Naive B cell (primary cell): Measurements from ENCODE around the gene NFE2L3. TPM values are rescaled to one million over a fixed set of nuclear protein-coding genes. Genes with fewer than 3 reads are reported as not detected.
"Not testable (repeated sequence)": the region's sequence is repeated elsewhere in the genome, so short reads cannot be mapped to it uniquely, and the experiment has no call there.

ENCODE experiments used
- ATAC-seq, 2 donors: fragments of 150-1000 bp; cut with Tn5 transposase; 2 replicates each; pipeline ENCODE4 v1.10.0; 2021; ENCODE audit warnings: low read depth in 2 of 2, mild to moderate bottlenecking in 2 of 2, moderate library complexity in 2 of 2
- DNase-seq: peaks from one replicate; pipeline ENCODE4 v3.0.0; 2022
- H3K27ac Mint-ChIP-seq, 6 donors: one replicate each; pipeline ENCODE4 v1.8.0; 2020 to 2022; ENCODE audit warnings: mild to moderate bottlenecking in 6 of 6, mixed read lengths in 6 of 6, moderate library complexity in 5 of 6, inconsistent platforms in 2 of 6
- H3K27me3 Mint-ChIP-seq, 3 donors: one replicate each; pipeline ENCODE4 v1.8.0; 2021 to 2022; ENCODE audit warnings: mixed read lengths in 3 of 3, mild to moderate bottlenecking in 1 of 3
- H3K36me3 Mint-ChIP-seq, 2 donors: one replicate each; pipeline ENCODE4 v1.8.0; 2020 to 2022; ENCODE audit warnings: mixed read lengths in 2 of 2, inconsistent platforms in 1 of 2, mild to moderate bottlenecking in 1 of 2
- H3K4me1 Mint-ChIP-seq, 3 donors: one replicate each; pipeline ENCODE4 v1.8.0; 2020 to 2022; ENCODE audit warnings: mixed read lengths in 3 of 3, inconsistent platforms in 1 of 3, mild to moderate bottlenecking in 1 of 3, moderate library complexity in 1 of 3
- H3K4me3 Mint-ChIP-seq, 8 donors: one replicate each; pipeline ENCODE4 v1.8.0; 2020 to 2022; ENCODE audit warnings: mild to moderate bottlenecking in 8 of 8, mixed read lengths in 8 of 8, moderate library complexity in 8 of 8, inconsistent platforms in 2 of 8
- H3K9me3 Mint-ChIP-seq, 7 donors: one replicate each; pipeline ENCODE4 v1.8.0; 2020 to 2022; ENCODE audit warnings: mixed read lengths in 7 of 7, mild to moderate bottlenecking in 5 of 7, inconsistent platforms in 2 of 7, moderate library complexity in 1 of 7
- polyA plus RNA-seq, 6 donors: library from polyadenylated mRNA; unstranded; fragments of 300-500 nt; fragmentation: Illumina TruSeq; gene quantifications; one replicate each; pipeline ENCODE4 v1.2.3, GENCODE V29; 2021; ENCODE audit warnings: low read depth in 6 of 6

NFE2L3 gene
- polyA plus RNA-seq, 6 donors from 2014 or later = 0.93 to 4.1 (median 2.4) TPM

- H3K27me3 Mint-ChIP-seq, H3K4me1 Mint-ChIP-seq: not testable (repeated sequence)
These were observed 11.8 kb downstream of the NFE2L3 start for GRCh38 chr7:26163804-26164203.

GRCh38 chr7:26165950-26166683, 14.1 kb downstream of the NFE2L3 start:
- DNase-seq (no peak), ATAC-seq (no peak)
- H3K4me1 Mint-ChIP-seq = peaks cover 0 to 6% (median 3%) of the 10 kb centered on the region in 3 donors
- H3K4me3 Mint-ChIP-seq = no peak overlapping the region
- no peak overlapping the region for H3K27ac Mint-ChIP-seq
- H3K9me3 Mint-ChIP-seq = peaks cover 0 to 8% (median 0%) of the 10 kb centered on the region in 7 donors
- peaks cover 0 to 5% of the 10 kb centered on the region in 2 donors for H3K36me3 Mint-ChIP-seq
- H3K27me3 Mint-ChIP-seq = no peaks in the 10 kb centered on the region

More at GRCh38 chr7:26163804-26164203, 11.8 kb downstream of the NFE2L3 start:
- not testable (repeated sequence) for H3K4me3 Mint-ChIP-seq, H3K36me3 Mint-ChIP-seq, H3K27ac Mint-ChIP-seq, DNase-seq, ATAC-seq, H3K9me3 Mint-ChIP-seq

GRCh38 chr7:26166684-26167266, 14.8 kb downstream of the NFE2L3 start:
- Mint-ChIP-seq H3K4me1 (peaks cover 0 to 6% (median 3%) of the 10 kb centered on the region in 3 donors), H3K36me3 (peaks cover 0 to 5% of the 10 kb centered on the region in 2 donors)
- DNase-seq = no peak

GRCh38 chr7:26167303-26167934, 15.4 kb downstream of the NFE2L3 start:
- H3K4me3 Mint-ChIP-seq = no peak overlapping the region
- no peak for ATAC-seq

More at GRCh38 chr7:26166684-26167266, 14.8 kb downstream of the NFE2L3 start:
- Mint-ChIP-seq H3K9me3 (peaks cover 0 to 8% (median 0%) of the 10 kb centered on the region in 7 donors), H3K4me3 (no peak overlapping the region), H3K27ac (peak overlapping the region in 1 of 6 donors; percentile 60), H3K27me3 (no peaks in the 10 kb centered on the region)
- ATAC-seq = no peak

GRCh38 chr7:26168458-26169023, 16.5 kb downstream of the NFE2L3 start:
- no peaks in the 10 kb centered on the region for H3K27me3 Mint-ChIP-seq
- H3K9me3 Mint-ChIP-seq = peaks cover 0 to 8% (median 0%) of the 10 kb centered on the region in 7 donors
- H3K27ac Mint-ChIP-seq = no peak overlapping the region
- H3K36me3 Mint-ChIP-seq = peaks cover 1 to 5% of the 10 kb centered on the region in 2 donors
- no peak for DNase-seq
- peaks cover 0 to 6% (median 3%) of the 10 kb centered on the region in 3 donors for H3K4me1 Mint-ChIP-seq
- ATAC-seq = no peak
- H3K4me3 Mint-ChIP-seq = peak overlapping the region in 1 of 8 donors; percentile 9

More at GRCh38 chr7:26167303-26167934, 15.4 kb downstream of the NFE2L3 start:
- peak overlapping the region in 1 of 6 donors; percentile 60 for H3K27ac Mint-ChIP-seq
- DNase-seq = no peak
- H3K4me1 Mint-ChIP-seq = peaks cover 0 to 6% (median 3%) of the 10 kb centered on the region in 3 donors
- peaks cover 0 to 5% of the 10 kb centered on the region in 2 donors for H3K36me3 Mint-ChIP-seq
- peaks cover 0 to 8% (median 0%) of the 10 kb centered on the region in 7 donors for H3K9me3 Mint-ChIP-seq
- no peaks in the 10 kb centered on the region for H3K27me3 Mint-ChIP-seq

GRCh38 chr7:26169271-26169670, 17.3 kb downstream of the NFE2L3 start:
- ATAC-seq = no peak
- Mint-ChIP-seq H3K4me1 (peaks cover 3 to 6% (median 6%) of the 10 kb centered on the region in 3 donors), H3K9me3 (peaks cover 0 to 3% (median 0%) of the 10 kb centered on the region in 7 donors), H3K27ac (no peak overlapping the region), H3K4me3 (no peak overlapping the region), H3K36me3 (peaks cover 8 to 9% of the 10 kb centered on the region in 2 donors), H3K27me3 (no peaks in the 10 kb centered on the region)
- no peak for DNase-seq

GRCh38 chr7:26170663-26171062, 18.7 kb downstream of the NFE2L3 start:
- H3K9me3 Mint-ChIP-seq = no peaks in the 10 kb centered on the region
- no peak for ATAC-seq
- H3K27me3 Mint-ChIP-seq = no peaks in the 10 kb centered on the region
- H3K4me1 Mint-ChIP-seq = peaks cover 3 to 8% (median 6%) of the 10 kb centered on the region in 3 donors
- H3K4me3 Mint-ChIP-seq = no peak overlapping the region
- no peak for DNase-seq
- no peak overlapping the region for H3K27ac Mint-ChIP-seq
- H3K36me3 Mint-ChIP-seq = peaks cover 8 to 9% of the 10 kb centered on the region in 2 donors

- DNase-seq = no peak
- no peak overlapping the region for H3K27ac Mint-ChIP-seq
- peaks cover 3 to 8% (median 6%) of the 10 kb centered on the region in 3 donors for H3K4me1 Mint-ChIP-seq
- H3K9me3 Mint-ChIP-seq = no peaks in the 10 kb centered on the region
- no peak for ATAC-seq
- H3K4me3 Mint-ChIP-seq = no peak overlapping the region
- peaks cover 8 to 9% of the 10 kb centered on the region in 2 donors for H3K36me3 Mint-ChIP-seq
- no peaks in the 10 kb centered on the region for H3K27me3 Mint-ChIP-seq
These were observed 19.6 kb downstream of the NFE2L3 start for GRCh38 chr7:26171601-26172000.

- no peak for ATAC-seq
- peaks cover 2 to 8% (median 2%) of the 10 kb centered on the region in 3 donors for H3K4me1 Mint-ChIP-seq
These were observed 20.1 kb downstream of the NFE2L3 start for GRCh38 chr7:26172048-26172447.

GRCh38 chr7:26175903-26176302, 23.9 kb downstream of the NFE2L3 start:
- H3K27ac Mint-ChIP-seq, H3K9me3 Mint-ChIP-seq, H3K4me3 Mint-ChIP-seq, DNase-seq, H3K27me3 Mint-ChIP-seq, ATAC-seq, H3K36me3 Mint-ChIP-seq: not testable (repeated sequence)
- peaks cover 13 to 17% (median 17%) of the 10 kb centered on the region in 3 donors for H3K4me1 Mint-ChIP-seq

More at GRCh38 chr7:26172048-26172447, 20.1 kb downstream of the NFE2L3 start:
- Mint-ChIP-seq H3K4me3 (no peak overlapping the region), H3K27ac (no peak overlapping the region), H3K36me3 (peaks cover 8 to 9% of the 10 kb centered on the region in 2 donors), H3K9me3 (no peaks in the 10 kb centered on the region), H3K27me3 (no peaks in the 10 kb centered on the region)
- no peak for DNase-seq

- not testable (repeated sequence) for H3K4me3 Mint-ChIP-seq, H3K27ac Mint-ChIP-seq
These were observed 24.7 kb downstream of the NFE2L3 start for GRCh38 chr7:26176696-26177095.

GRCh38 chr7:26177269-26177668, 25.3 kb downstream of the NFE2L3 start:
- not testable (repeated sequence) for ATAC-seq, DNase-seq, H3K36me3 Mint-ChIP-seq, H3K27me3 Mint-ChIP-seq, H3K9me3 Mint-ChIP-seq, H3K27ac Mint-ChIP-seq
- H3K4me3 Mint-ChIP-seq = peak overlapping the region in 1 of 8 donors; percentile 70
- H3K4me1 Mint-ChIP-seq = peaks cover 25 to 27% (median 25%) of the 10 kb centered on the region in 3 donors

More at GRCh38 chr7:26176696-26177095, 24.7 kb downstream of the NFE2L3 start:
- not testable (repeated sequence) for H3K9me3 Mint-ChIP-seq, H3K27me3 Mint-ChIP-seq, H3K36me3 Mint-ChIP-seq, DNase-seq, ATAC-seq
- peaks cover 19 to 24% (median 21%) of the 10 kb centered on the region in 3 donors for H3K4me1 Mint-ChIP-seq
